ENCODE results near the gene AP2S1. TPM values are rescaled to one million over a fixed set of nuclear protein-coding genes. Genes with fewer than 3 reads are reported as not detected.

The AP2S1 gene
- total and polyA plus RNA-seq, 2 of the 8 experiments (the other 6 are each of a cell fraction or from before 2014, with no cell fraction given): 195 to 211 TPM

DNA sequence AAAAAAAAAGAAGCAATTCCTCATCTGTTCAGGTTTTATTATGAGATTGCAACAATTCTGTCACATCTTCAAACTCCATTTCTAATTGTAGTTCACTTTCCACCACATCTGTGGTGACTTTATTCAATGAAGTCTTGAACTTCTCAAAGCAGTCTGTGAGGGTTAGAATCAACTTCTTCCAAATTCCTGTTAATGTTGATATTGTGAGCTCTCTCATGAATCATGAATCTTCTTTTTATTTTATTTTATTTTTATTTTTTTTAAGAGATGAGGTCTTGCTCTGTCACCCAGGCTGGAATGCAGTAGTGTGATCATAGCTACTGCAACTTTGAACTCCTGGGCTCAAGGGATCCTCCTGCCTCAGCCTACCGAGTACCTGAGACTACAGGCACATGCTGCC, 29.8 kb upstream of the AP2S1 start (continued):
- TF ChIP-seq, protein P1, sequence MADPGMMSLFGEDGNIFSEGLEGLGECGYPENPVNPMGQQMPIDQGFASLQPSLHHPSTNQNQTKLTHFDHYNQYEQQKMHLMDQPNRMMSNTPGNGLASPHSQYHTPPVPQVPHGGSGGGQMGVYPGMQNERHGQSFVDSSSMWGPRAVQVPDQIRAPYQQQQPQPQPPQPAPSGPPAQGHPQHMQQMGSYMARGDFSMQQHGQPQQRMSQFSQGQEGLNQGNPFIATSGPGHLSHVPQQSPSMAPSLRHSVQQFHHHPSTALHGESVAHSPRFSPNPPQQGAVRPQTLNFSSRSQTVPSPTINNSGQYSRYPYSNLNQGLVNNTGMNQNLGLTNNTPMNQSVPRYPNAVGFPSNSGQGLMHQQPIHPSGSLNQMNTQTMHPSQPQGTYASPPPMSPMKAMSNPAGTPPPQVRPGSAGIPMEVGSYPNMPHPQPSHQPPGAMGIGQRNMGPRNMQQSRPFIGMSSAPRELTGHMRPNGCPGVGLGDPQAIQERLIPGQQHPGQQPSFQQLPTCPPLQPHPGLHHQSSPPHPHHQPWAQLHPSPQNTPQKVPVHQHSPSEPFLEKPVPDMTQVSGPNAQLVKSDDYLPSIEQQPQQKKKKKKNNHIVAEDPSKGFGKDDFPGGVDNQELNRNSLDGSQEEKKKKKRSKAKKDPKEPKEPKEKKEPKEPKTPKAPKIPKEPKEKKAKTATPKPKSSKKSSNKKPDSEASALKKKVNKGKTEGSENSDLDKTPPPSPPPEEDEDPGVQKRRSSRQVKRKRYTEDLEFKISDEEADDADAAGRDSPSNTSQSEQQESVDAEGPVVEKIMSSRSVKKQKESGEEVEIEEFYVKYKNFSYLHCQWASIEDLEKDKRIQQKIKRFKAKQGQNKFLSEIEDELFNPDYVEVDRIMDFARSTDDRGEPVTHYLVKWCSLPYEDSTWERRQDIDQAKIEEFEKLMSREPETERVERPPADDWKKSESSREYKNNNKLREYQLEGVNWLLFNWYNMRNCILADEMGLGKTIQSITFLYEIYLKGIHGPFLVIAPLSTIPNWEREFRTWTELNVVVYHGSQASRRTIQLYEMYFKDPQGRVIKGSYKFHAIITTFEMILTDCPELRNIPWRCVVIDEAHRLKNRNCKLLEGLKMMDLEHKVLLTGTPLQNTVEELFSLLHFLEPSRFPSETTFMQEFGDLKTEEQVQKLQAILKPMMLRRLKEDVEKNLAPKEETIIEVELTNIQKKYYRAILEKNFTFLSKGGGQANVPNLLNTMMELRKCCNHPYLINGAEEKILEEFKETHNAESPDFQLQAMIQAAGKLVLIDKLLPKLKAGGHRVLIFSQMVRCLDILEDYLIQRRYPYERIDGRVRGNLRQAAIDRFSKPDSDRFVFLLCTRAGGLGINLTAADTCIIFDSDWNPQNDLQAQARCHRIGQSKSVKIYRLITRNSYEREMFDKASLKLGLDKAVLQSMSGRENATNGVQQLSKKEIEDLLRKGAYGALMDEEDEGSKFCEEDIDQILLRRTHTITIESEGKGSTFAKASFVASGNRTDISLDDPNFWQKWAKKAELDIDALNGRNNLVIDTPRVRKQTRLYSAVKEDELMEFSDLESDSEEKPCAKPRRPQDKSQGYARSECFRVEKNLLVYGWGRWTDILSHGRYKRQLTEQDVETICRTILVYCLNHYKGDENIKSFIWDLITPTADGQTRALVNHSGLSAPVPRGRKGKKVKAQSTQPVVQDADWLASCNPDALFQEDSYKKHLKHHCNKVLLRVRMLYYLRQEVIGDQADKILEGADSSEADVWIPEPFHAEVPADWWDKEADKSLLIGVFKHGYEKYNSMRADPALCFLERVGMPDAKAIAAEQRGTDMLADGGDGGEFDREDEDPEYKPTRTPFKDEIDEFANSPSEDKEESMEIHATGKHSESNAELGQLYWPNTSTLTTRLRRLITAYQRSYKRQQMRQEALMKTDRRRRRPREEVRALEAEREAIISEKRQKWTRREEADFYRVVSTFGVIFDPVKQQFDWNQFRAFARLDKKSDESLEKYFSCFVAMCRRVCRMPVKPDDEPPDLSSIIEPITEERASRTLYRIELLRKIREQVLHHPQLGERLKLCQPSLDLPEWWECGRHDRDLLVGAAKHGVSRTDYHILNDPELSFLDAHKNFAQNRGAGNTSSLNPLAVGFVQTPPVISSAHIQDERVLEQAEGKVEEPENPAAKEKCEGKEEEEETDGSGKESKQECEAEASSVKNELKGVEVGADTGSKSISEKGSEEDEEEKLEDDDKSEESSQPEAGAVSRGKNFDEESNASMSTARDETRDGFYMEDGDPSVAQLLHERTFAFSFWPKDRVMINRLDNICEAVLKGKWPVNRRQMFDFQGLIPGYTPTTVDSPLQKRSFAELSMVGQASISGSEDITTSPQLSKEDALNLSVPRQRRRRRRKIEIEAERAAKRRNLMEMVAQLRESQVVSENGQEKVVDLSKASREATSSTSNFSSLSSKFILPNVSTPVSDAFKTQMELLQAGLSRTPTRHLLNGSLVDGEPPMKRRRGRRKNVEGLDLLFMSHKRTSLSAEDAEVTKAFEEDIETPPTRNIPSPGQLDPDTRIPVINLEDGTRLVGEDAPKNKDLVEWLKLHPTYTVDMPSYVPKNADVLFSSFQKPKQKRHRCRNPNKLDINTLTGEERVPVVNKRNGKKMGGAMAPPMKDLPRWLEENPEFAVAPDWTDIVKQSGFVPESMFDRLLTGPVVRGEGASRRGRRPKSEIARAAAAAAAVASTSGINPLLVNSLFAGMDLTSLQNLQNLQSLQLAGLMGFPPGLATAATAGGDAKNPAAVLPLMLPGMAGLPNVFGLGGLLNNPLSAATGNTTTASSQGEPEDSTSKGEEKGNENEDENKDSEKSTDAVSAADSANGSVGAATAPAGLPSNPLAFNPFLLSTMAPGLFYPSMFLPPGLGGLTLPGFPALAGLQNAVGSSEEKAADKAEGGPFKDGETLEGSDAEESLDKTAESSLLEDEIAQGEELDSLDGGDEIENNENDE (IDR thresholded peaks at IDR 0.05; ENCODE audit: insufficient replicate concordance, low read length): no peak
- TF ChIP-seq SP2 (IDR thresholded peaks at IDR 0.05; ENCODE audit: low read length) (no peak), POU5F1 (IDR thresholded peaks at IDR 0.05; ENCODE audit: low read depth, low read length) (no peak), TEAD4 (IDR thresholded peaks at IDR 0.05; ENCODE audit: low read depth, low read length) (no peak), TCF12 (IDR thresholded peaks at IDR 0.05; ENCODE audit: low read depth, low read length) (no peak), GTF2F1 (IDR thresholded peaks at IDR 0.05; ENCODE audit: borderline replicate concordance, low read depth, low read length) (no peak)
- TF ChIP-seq, protein P2, sequence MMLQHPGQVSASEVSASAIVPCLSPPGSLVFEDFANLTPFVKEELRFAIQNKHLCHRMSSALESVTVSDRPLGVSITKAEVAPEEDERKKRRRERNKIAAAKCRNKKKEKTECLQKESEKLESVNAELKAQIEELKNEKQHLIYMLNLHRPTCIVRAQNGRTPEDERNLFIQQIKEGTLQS (IDR thresholded peaks at IDR 0.05; ENCODE audit: insufficient read depth, low read depth, low read length): no peak
- TF ChIP-seq, protein P3, sequence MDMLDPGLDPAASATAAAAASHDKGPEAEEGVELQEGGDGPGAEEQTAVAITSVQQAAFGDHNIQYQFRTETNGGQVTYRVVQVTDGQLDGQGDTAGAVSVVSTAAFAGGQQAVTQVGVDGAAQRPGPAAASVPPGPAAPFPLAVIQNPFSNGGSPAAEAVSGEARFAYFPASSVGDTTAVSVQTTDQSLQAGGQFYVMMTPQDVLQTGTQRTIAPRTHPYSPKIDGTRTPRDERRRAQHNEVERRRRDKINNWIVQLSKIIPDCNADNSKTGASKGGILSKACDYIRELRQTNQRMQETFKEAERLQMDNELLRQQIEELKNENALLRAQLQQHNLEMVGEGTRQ (IDR thresholded peaks at IDR 0.05; ENCODE audit: low read length): no peak

Measured in H1 (cell line).